OCI-LY7 (cell line): ENCODE measurements around the gene WWOX. TPM values are rescaled to one million over a fixed set of nuclear protein-coding genes. Genes with fewer than 3 reads are reported as not detected.

ENCODE experiments used
- BruUV-seq: library from RNA; stranded (reverse); fragments of 400-500 nt; replicated peaks from 2 replicates; lab custom pipeline; 2021; lab: Mats Ljungman, UMichigan
- CTCF ChIA-PET: fragments of 300-600 bp; sonication (Branson Sonifier 250); formaldehyde crosslinking; loops from one replicate; lab custom pipeline; 2022; ENCODE audit warnings: antibody characterized with exemption; ENCODE audit not compliant: unreplicated experiment; lab: Charles Lee
- POLR2A ChIA-PET: fragments of 300-600 bp; sonication (Branson Sonifier 250); formaldehyde crosslinking; loops from one replicate; lab custom pipeline; 2022; ENCODE audit warnings: antibody characterized with exemption; lab: Charles Lee
- DNase-seq: peaks from one replicate; pipeline ENCODE4 v3.0.0-alpha.2; 2015; ENCODE audit warnings: low spot score
- H2AFZ ChIP-seq: fragments of 200-600 bp; sonication (generic), shearing (Covaris generic); 2 replicates; pipeline ENCODE4 v1.6.1; 2014; ENCODE audit warnings: mild to moderate bottlenecking, antibody characterized with exemption, low read length, moderate library complexity
- H3K27ac ChIP-seq: fragments of 200-600 bp; sonication (generic); 2 replicates; pipeline ENCODE4 v1.5.1; 2014; ENCODE audit warnings: mixed run types, low read depth, mild to moderate bottlenecking, moderate library complexity, low read length, inconsistent platforms; ENCODE audit not compliant: poor library complexity, severe bottlenecking
- H3K36me3 ChIP-seq: fragments of 200-600 bp; sonication (generic); 2 replicates; pipeline ENCODE4 v1.6.1; 2014; ENCODE audit warnings: mild to moderate bottlenecking, antibody characterized with exemption, low read length, moderate library complexity, mixed read lengths; ENCODE audit not compliant: insufficient read depth
- H3K4me1 ChIP-seq: fragments of 200-600 bp; sonication (generic); 2 replicates; pipeline ENCODE4 v1.5.1; 2014; ENCODE audit warnings: mild to moderate bottlenecking, low read length; ENCODE audit not compliant: insufficient read depth, poor library complexity, severe bottlenecking
- H3K4me2 ChIP-seq: fragments of 200-600 bp; sonication (generic); 2 replicates; pipeline ENCODE4 v1.6.1; 2014; ENCODE audit warnings: mild to moderate bottlenecking, low read length
- H3K4me3 ChIP-seq: fragments of 200-600 bp; sonication (generic); 2 replicates; pipeline ENCODE4 v1.5.1; 2014; ENCODE audit warnings: mild to moderate bottlenecking, low read depth, low read length; ENCODE audit not compliant: poor library complexity, severe bottlenecking
- H3K79me2 ChIP-seq: fragments of 200-600 bp; sonication (generic); 2 replicates; pipeline ENCODE4 v1.6.1; 2016; ENCODE audit warnings: low read depth, mild to moderate bottlenecking, low read length, moderate library complexity, mixed read lengths; ENCODE audit not compliant: insufficient read depth
- H3K9me2 ChIP-seq: fragments of 200-600 bp; sonication (generic); 2 replicates; pipeline ENCODE4 v1.6.1; 2016; ENCODE audit warnings: mild to moderate bottlenecking, low read length, mixed read lengths; ENCODE audit not compliant: insufficient read depth
- H3K9me3 ChIP-seq: fragments of 200-600 bp; sonication (generic); 2 replicates; pipeline ENCODE4 v1.6.1; 2014; ENCODE audit warnings: mild to moderate bottlenecking, mixed run types, low read length, mixed read lengths
- H4K20me1 ChIP-seq: fragments of 200-600 bp; sonication (generic); 2 replicates; pipeline ENCODE4 v1.6.1; 2014; ENCODE audit warnings: mild to moderate bottlenecking, antibody characterized with exemption, low read length, moderate library complexity, mixed read lengths; ENCODE audit not compliant: insufficient read depth
- CTCF ChIP-seq: fragments of 200-600 bp; sonication (generic); conservative IDR thresholded peaks from 2 replicates; pipeline ENCODE4 v1.5.1; 2014; ENCODE audit warnings: mild to moderate bottlenecking, antibody characterized with exemption, low read length, moderate library complexity, mixed read lengths
- EZH2phosphoT487 ChIP-seq: fragments of 200-600 bp; sonication (generic); IDR thresholded peaks from 2 replicates; pipeline ENCODE4 v1.6.1; 2018; ENCODE audit warnings: low read depth, borderline replicate concordance, mild to moderate bottlenecking, mixed run types, antibody characterized with exemption, low read length, moderate library complexity, mixed read lengths
- intact Hi-C: fragments of 100-400 bp; cut with micrococcal nuclease; formaldehyde crosslinking; loops from one replicate; pipeline ENCODE4 v1.10.0; 2022; ENCODE audit not compliant: unreplicated experiment
- total RNA-seq, 2 experiments: library from RNA; depleted of rRNA in 1 of 2; stranded (reverse); fragments of >200 nt in 1 of 2; shearing (Covaris generic) in 1 of 2; gene quantifications; 2 replicates each; pipeline ENCODE4 v1.2.3, GENCODE V29; 2014 to 2022

The WWOX gene
- total RNA-seq, 2 experiments from 2014 or later, result 40.2 to 47.6 TPM

- ChIA-PET CTCF (no interaction called here), POLR2A (no interaction called here)
- Histone ChIP-seq H3K9me3 (no peaks in the 10 kb centered on the region), H3K9me2 (no peaks in the 10 kb centered on the region), H3K4me3 (no peak overlapping the region), H3K4me1 (peaks cover 7% of the 10 kb centered on the region), H2AFZ (no peak overlapping the region), H3K4me2 (no peak overlapping the region), H3K79me2 (no peaks in the 10 kb centered on the region), H3K36me3 (no peaks in the 10 kb centered on the region), H3K27ac (no peak overlapping the region), H4K20me1 (no peaks in the 10 kb centered on the region)
- no TSS peak for BruUV-seq
- TF ChIP-seq EZH2phosphoT487 (no peak), CTCF (no peak)
- intact Hi-C loops, result no loop called here
- DNase-seq, result no peak
Measured at GRCh38 chr16:79185711-79186110, 1086.3 kb downstream of the WWOX start.

GRCh38 chr16:79186196-79186595 is 1086.7 kb downstream of the WWOX start:
- TF ChIP-seq EZH2phosphoT487 (no peak), CTCF (no peak)
- Histone ChIP-seq H3K9me2 (no peaks in the 10 kb centered on the region), H3K36me3 (no peaks in the 10 kb centered on the region), H3K79me2 (no peaks in the 10 kb centered on the region), H3K27ac (no peak overlapping the region), H3K4me3 (no peak overlapping the region), H3K4me1 (peaks cover 7% of the 10 kb centered on the region), H3K4me2 (no peak overlapping the region), H4K20me1 (no peaks in the 10 kb centered on the region), H2AFZ (no peak overlapping the region), H3K9me3 (no peaks in the 10 kb centered on the region)
- no TSS peak for BruUV-seq
- DNase-seq, result no peak
- intact Hi-C loops, result no loop called here
- ChIA-PET POLR2A (no interaction called here), CTCF (no interaction called here)

- Histone ChIP-seq H3K27ac (no peak overlapping the region), H3K36me3 (no peaks in the 10 kb centered on the region), H4K20me1 (no peaks in the 10 kb centered on the region), H3K9me3 (no peaks in the 10 kb centered on the region), H3K4me1 (peaks cover 7% of the 10 kb centered on the region), H3K79me2 (no peaks in the 10 kb centered on the region), H3K4me3 (no peak overlapping the region), H3K9me2 (no peaks in the 10 kb centered on the region), H3K4me2 (no peak overlapping the region), H2AFZ (no peak overlapping the region)
- TF ChIP-seq CTCF, result no peak
- TF ChIP-seq EZH2phosphoT487, result no peak
- CTCF ChIA-PET, result no interaction called here
- DNase-seq, result no peak
- POLR2A ChIA-PET, result no interaction called here
- intact Hi-C loops, result no loop called here
- no TSS peak for BruUV-seq
Measured at GRCh38 chr16:79188115-79188738, 1088.8 kb downstream of the WWOX start.
